NT2/D1 (cell line): ENCODE results near the gene GRAMD4.

Source experiments
- SUZ12 ChIP-seq: IDR thresholded peaks from 2 replicates; pipeline ENCODE4 v1.6.1; 2011; ENCODE audit not compliant: insufficient read length, insufficient read depth; ENCODE audit errors: extremely low read depth
- YY1 ChIP-seq: IDR thresholded peaks from 2 replicates; pipeline ENCODE4 v1.6.1; 2011; ENCODE audit not compliant: insufficient read length, insufficient read depth
- ZNF274 ChIP-seq: IDR thresholded peaks from 2 replicates; pipeline ENCODE4 v1.6.1; 2011; ENCODE audit warnings: mild to moderate bottlenecking, low read depth, low read length

- TF ChIP-seq YY1 (no peak), SUZ12 (no peak), ZNF274 (no peak)
These were observed 40.5 kb downstream of the GRAMD4 start for GRCh38 chr22:46660604-46661201.
